HL-60/S4 treated with phorbol 12-myristate 13-acetate at 8.2 ng/mL for 4 days and 3 days (cell line): ENCODE data around the gene DNAJC19.

Source experiments
- in situ Hi-C: fragments of 300-500 bp; cut with MboI; formaldehyde crosslinking; loops from 2 replicates; pipeline ENCODE4 v1.15.0; 2022; ENCODE audit warnings: low sequenced_read_pairs

Gene DNAJC19

GRCh38 chr3:180961552-180961951 lies 28.0 kb downstream of the DNAJC19 start:
- in situ Hi-C loops, result no loop called here

DNA sequence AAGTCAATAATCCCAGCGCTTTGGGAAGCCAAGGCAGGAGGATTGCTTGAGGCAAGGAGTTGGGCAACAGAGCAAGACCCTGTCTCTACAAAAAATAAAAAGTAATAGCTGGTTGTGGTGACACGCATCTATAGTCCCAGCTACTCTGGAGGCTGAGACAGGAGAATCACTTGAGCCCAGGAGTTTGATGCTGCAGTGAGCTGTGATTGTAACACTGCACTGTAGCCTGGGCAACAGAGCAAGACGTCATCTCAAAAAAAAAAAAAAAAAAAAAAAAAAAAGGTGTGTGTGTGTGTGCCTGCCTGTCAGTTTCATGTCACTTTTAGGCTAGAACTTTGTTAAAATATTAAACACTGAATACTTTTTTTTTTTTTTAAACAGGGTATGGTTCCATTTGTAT lies 28.4 kb downstream of the DNAJC19 start:
- in situ Hi-C loops, result no loop called here

- in situ Hi-C loops, result no loop called here
These were observed 29.8 kb downstream of the DNAJC19 start for GRCh38 chr3:180959691-180960090.

DNA sequence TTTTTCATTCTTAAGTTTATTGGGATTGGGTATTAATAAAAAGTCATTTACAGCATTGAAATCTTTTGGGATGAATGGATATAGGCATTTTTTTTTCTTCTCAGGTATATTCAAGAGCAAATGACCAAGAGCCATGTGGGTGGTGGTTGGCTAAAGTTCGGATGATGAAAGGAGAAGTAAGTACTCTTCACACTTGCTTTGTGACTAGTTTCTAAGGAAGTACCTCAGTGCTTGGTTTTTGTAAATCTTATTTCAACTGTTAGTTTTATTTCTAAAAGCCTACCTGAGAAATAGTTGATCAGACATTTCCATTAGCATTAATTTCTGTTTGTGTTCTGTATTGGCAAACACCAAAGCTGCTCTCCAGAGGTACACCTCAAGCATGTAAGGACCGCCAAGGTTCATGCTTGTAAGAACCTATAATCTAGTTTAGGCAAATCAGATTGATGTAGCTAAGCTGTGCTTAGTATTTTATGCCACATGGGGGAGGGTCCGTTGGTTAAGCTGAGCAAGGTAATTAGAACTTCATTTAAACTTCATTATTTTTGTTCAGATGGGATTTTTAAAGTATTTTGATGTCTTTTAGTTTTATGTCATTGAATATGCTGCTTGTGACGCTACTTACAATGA lies 41.7 kb downstream of the DNAJC19 start:
- in situ Hi-C loops, result no loop called here

GRCh38 chr3:180940826-180941225 lies 48.7 kb downstream of the DNAJC19 start:
- in situ Hi-C loops, result no loop called here

DNA sequence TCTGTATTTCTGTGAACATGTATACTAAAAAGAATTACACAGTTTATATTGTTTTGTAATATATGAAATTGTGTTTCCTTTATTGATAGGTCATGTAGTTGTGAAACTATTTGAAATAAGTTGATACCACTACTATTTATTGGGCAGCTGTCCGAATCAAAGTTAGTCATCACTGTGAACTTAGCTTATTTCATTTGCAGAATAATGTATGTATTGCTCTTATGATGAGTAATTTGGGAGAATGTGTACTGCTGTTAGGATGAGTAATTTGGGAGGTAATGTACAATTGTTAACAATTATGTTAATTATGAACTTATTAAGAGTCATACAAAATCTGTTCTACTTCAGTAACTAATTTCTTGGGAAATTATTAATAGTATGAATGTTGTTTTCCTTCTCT lies 54.9 kb downstream of the DNAJC19 start:
- in situ Hi-C loops, result no loop called here
